ENCODE measurements around the gene MEGF11.

DNA sequence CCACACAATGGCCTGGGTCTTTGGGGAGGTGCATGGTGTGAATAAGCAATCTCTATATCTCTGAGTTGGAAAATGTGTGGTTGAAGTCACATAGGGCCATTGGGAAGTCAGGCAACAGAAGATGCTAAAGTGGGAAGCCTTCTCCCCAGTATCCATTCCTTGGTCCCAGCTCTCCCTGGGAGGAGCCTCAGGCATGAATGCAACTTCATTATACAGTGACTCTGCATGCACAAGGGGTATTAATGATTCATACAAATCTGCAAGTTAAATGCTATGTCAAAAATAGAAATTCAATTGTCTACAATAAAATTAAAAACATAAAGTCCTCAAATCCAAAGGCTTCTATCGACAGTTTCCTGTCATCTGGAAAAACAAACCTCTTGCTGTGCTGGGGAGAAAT is 275.4 kb downstream of the MEGF11 start:
- TF ChIP-seq CTCF (IDR thresholded peaks at IDR 0.05; ENCODE audit: insufficient read depth, low read length, poor library complexity, severe bottlenecking) (no peak), EZH2phosphoT487 (conservative IDR thresholded peaks at IDR 0.05; ENCODE audit: low read length) (no peak)
